Germinal center (tissue), 1 donor: ENCODE data around the gene HILPDA.
A peak's percentile ranks its signal among the peaks of the same experiment; 100 is the strongest.

Source experiments
- DNase-seq: peaks from one replicate; pipeline ENCODE4 v3.0.0; 2012; ENCODE audit warnings: mixed read lengths, low spot score

The HILPDA gene

GRCh38 chr7:128455543-128456254 is at the start of gene HILPDA:
Gene HILPDA, plus strand, starts transcription at chr7:128455878. Its CDS starts 1,391 bp downstream, at chr7:128457269.
- DNase-seq, result peak; percentile 98

GRCh38 chr7:128406314-128407232 is 49.1 kb upstream of the HILPDA start:
- DNase-seq, result no peak

- DNase-seq, result no peak
Observed at GRCh38 chr7:128407233-128407589, 48.5 kb upstream of the HILPDA start.

- DNase-seq, result no peak
Observed at GRCh38 chr7:128407751-128408708, 47.6 kb upstream of the HILPDA start.

GRCh38 chr7:128408709-128409595 is 46.7 kb upstream of the HILPDA start:
- DNase-seq, result no peak

- DNase-seq, result peak; percentile 93
Observed at GRCh38 chr7:128409596-128410450, 45.9 kb upstream of the HILPDA start, which contains the start of gene IMPDH1. Gene IMPDH1, minus strand, starts transcription at chr7:128409982. Its CDS starts 81 bp downstream, at chr7:128409901.

GRCh38 chr7:128410451-128410753 is 45.3 kb upstream of the HILPDA start:
- DNase-seq, result no peak

GRCh38 chr7:128415217-128415785 is 40.4 kb upstream of the HILPDA start:
- DNase-seq, result no peak

GRCh38 chr7:128417071-128417470 is 38.6 kb upstream of the HILPDA start:
- DNase-seq, result no peak

- no peak for DNase-seq
Observed at GRCh38 chr7:128419257-128419656, 36.4 kb upstream of the HILPDA start.

- DNase-seq, result no peak
Observed at GRCh38 chr7:128420773-128421172, 34.9 kb upstream of the HILPDA start.

- DNase-seq, result no peak
Observed at GRCh38 chr7:128421384-128421783, 34.3 kb upstream of the HILPDA start.

- no peak for DNase-seq
Observed at GRCh38 chr7:128422037-128422436, 33.6 kb upstream of the HILPDA start.

- DNase-seq, result no peak
Observed at GRCh38 chr7:128422842-128423241, 32.8 kb upstream of the HILPDA start.

GRCh38 chr7:128424686-128425275 is 30.9 kb upstream of the HILPDA start:
- no peak for DNase-seq

GRCh38 chr7:128425850-128426249 is 29.8 kb upstream of the HILPDA start:
- DNase-seq, result peak; percentile 70

GRCh38 chr7:128427289-128427891 is 28.3 kb upstream of the HILPDA start:
- DNase-seq, result peak; percentile 55

GRCh38 chr7:128430207-128430606 is 25.5 kb upstream of the HILPDA start:
- no peak for DNase-seq

GRCh38 chr7:128431221-128431620 is 24.5 kb upstream of the HILPDA start:
- no peak for DNase-seq
